ENCODE measurements around the gene CFAP410. TPM values are rescaled to one million over a fixed set of nuclear protein-coding genes. Genes with fewer than 3 reads are reported as not detected.

Gene CFAP410
- total and polyA plus RNA-seq, 2 of the 13 experiments (the other 11 are each of a cell fraction or from before 2014, with no cell fraction given): 8.0 to 20.1 TPM

DNA sequence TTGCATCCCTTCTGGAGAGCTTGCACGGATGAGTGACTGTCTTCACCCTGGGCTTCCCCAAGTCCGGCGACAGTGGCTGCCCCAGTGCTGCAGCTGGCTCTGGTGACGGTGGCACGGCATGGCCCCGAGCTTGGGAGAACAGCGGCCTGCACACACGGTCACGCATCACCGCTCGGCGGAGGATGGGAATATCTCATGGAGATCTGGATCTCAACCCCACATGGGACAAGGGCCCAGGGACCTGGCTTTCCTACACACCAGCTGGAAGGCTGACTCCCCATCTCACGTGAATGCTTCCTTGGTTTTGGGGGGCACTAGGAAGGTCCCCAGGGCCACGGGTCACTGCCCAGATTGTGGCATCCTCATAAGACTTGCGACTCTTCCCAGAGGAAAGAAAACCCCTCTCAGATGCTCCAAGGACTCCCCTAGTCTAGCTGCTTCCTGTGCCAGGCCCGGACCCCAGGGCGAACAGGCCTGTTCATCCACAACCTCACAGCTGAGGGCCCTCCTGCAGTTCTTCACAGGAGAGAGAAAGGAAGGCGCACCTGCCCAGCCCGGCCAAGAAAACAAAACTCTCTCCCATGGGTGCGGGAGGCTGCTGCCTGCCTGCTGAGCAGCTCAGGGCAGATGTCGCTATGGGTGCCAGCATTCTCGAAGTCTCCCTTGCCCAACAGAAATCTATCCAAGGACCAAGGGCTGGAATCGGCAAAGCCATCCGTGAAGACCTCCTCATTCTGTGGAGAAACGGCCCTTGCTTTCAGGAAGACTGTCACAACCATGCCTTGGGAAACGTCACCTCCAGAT lies 9.9 kb downstream of the CFAP410 start (continued):
- no peak for TF ChIP-seq HNRNPLL (IDR thresholded peaks at IDR 0.05; ENCODE audit: low read depth, low read length, poor library complexity, severe bottlenecking)
- TF ChIP-seq ZFP36L2 (CRISPR knock-in tag; IDR thresholded peaks at IDR 0.05): no peak
- TF ChIP-seq ZBTB20 (CRISPR knock-in tag; IDR thresholded peaks at IDR 0.05; ENCODE audit: borderline replicate concordance, low read depth): 0 out of 2 replicates have a peak, but pooled peaks have one; percentile 1
- TF ChIP-seq AKAP8 (CRISPR knock-in tag; IDR thresholded peaks at IDR 0.05): peak; percentile 77; the same call in 1 of the 2 replicates
- no peak for TF ChIP-seq ZNF614 (CRISPR knock-in tag; IDR thresholded peaks at IDR 0.05; ENCODE audit: borderline replicate concordance)
- peak; percentile 13; the same call in 1 of the 2 replicates for TF ChIP-seq POLR2AphosphoS2 (IDR thresholded peaks at IDR 0.05; ENCODE audit: low read depth, low read length)
- TF ChIP-seq SIX1 (CRISPR knock-in tag; IDR thresholded peaks at IDR 0.05; ENCODE audit: borderline replicate concordance): no peak
- no peak for TF ChIP-seq THAP7 (CRISPR knock-in tag; IDR thresholded peaks at IDR 0.05)
- TF ChIP-seq, protein P1, sequence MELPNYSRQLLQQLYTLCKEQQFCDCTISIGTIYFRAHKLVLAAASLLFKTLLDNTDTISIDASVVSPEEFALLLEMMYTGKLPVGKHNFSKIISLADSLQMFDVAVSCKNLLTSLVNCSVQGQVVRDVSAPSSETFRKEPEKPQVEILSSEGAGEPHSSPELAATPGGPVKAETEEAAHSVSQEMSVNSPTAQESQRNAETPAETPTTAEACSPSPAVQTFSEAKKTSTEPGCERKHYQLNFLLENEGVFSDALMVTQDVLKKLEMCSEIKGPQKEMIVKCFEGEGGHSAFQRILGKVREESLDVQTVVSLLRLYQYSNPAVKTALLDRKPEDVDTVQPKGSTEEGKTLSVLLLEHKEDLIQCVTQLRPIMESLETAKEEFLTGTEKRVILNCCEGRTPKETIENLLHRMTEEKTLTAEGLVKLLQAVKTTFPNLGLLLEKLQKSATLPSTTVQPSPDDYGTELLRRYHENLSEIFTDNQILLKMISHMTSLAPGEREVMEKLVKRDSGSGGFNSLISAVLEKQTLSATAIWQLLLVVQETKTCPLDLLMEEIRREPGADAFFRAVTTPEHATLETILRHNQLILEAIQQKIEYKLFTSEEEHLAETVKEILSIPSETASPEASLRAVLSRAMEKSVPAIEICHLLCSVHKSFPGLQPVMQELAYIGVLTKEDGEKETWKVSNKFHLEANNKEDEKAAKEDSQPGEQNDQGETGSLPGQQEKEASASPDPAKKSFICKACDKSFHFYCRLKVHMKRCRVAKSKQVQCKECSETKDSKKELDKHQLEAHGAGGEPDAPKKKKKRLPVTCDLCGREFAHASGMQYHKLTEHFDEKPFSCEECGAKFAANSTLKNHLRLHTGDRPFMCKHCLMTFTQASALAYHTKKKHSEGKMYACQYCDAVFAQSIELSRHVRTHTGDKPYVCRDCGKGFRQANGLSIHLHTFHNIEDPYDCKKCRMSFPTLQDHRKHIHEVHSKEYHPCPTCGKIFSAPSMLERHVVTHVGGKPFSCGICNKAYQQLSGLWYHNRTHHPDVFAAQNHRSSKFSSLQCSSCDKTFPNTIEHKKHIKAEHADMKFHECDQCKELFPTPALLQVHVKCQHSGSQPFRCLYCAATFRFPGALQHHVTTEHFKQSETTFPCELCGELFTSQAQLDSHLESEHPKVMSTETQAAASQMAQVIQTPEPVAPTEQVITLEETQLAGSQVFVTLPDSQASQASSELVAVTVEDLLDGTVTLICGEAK (IDR thresholded peaks at IDR 0.05): no peak
- TF ChIP-seq, protein P1 (CRISPR knock-in tag; IDR thresholded peaks at IDR 0.05): 0 out of 2 replicates have a peak, but pooled peaks have one; percentile 10
- no peak for TF ChIP-seq SMYD3 (CRISPR knock-in tag; IDR thresholded peaks at IDR 0.05)
- TF ChIP-seq ZBTB37 (CRISPR knock-in tag; IDR thresholded peaks at IDR 0.05): no peak
- TF ChIP-seq RCOR2 (CRISPR knock-in tag; IDR thresholded peaks at IDR 0.05): no peak
- TF ChIP-seq MEIS1 (CRISPR knock-in tag; IDR thresholded peaks at IDR 0.05; ENCODE audit: borderline replicate concordance): no peak
- TF ChIP-seq HNF4G (IDR thresholded peaks at IDR 0.05; ENCODE audit: borderline replicate concordance, low read depth, low read length): no peak
- no peak for TF ChIP-seq HNF4G (CRISPR knock-in tag; IDR thresholded peaks at IDR 0.05; ENCODE audit: borderline replicate concordance, low read depth)
- TF ChIP-seq CHD4 (IDR thresholded peaks at IDR 0.05; ENCODE audit: borderline replicate concordance, low read length): no peak
- TF ChIP-seq ZC3H13 (CRISPR knock-in tag; IDR thresholded peaks at IDR 0.05): 0 out of 2 replicates have a peak, but pooled peaks have one; percentile 12
- TF ChIP-seq MYC (CRISPR knock-in tag; IDR thresholded peaks at IDR 0.05; ENCODE audit: borderline replicate concordance): no peak
